ENCODE data around the gene FOXA2.

FOXA2 gene

GRCh38 chr20:22536956-22537756 lies 47.2 kb downstream of the FOXA2 start:
- no peak for DNase-seq (ENCODE audit: low spot score)

GRCh38 chr20:22536141-22536828 lies 48.1 kb downstream of the FOXA2 start:
- DNase-seq (ENCODE audit: low spot score) = no peak

- DNase-seq (ENCODE audit: low spot score) = no peak
These were observed 48.9 kb downstream of the FOXA2 start for GRCh38 chr20:22535483-22535882.

- no peak for DNase-seq (ENCODE audit: low spot score)
These were observed 50.3 kb downstream of the FOXA2 start for GRCh38 chr20:22533823-22534751.

GRCh38 chr20:22532598-22532997 lies 51.8 kb downstream of the FOXA2 start:
- DNase-seq (ENCODE audit: low spot score) = no peak

- no peak for DNase-seq (ENCODE audit: low spot score)
These were observed 52.6 kb downstream of the FOXA2 start for GRCh38 chr20:22531756-22532155.

- no peak for DNase-seq (ENCODE audit: low spot score)
These were observed 53.2 kb downstream of the FOXA2 start for GRCh38 chr20:22531056-22531615.

Measured in CD4-positive, alpha-beta T cell treated with Interleukin-15 for 4 hours (primary cell).